ENCODE measurements around the gene ATP11B. TPM values are rescaled to one million over a fixed set of nuclear protein-coding genes. Genes with fewer than 3 reads are reported as not detected.

ATP11B gene
- polyA plus RNA-seq, 2 of the 4 experiments (the other 2 are of a cell fraction) = 10.1 to 17.2 TPM

- POLR2A ChIA-PET = no interaction called here
- no peak overlapping the region for H3K4me2 ChIP-seq
- H3K4me1 ChIP-seq = no peaks in the 10 kb centered on the region
- no peak for ATAC-seq
- no peak overlapping the region for H3K27ac ChIP-seq
- H3K4me3 ChIP-seq = no peak overlapping the region
- CTCF ChIA-PET = interaction anchor here (1.9 kb wide), 1 partner anchor 222 kb away, joined by 4 read pairs; no protein-coding TSS in a partner anchor
- DNase-seq (ENCODE audit: low read depth in 1 of 2, low spot score in 1 of 2) = no peak
- 92% methylated on average over 4 of the region's 4 CpGs for WGBS (ENCODE audit: missing lambda C conversion rate)
- TF ChIP-seq ZFP36 (IDR thresholded peaks at IDR 0.05; ENCODE audit: borderline replicate concordance, partially characterized antibody) = no peak
- peaks cover 3% of the 10 kb centered on the region; the same call in 1 of the 3 replicates for H3K9me3 ChIP-seq
- no peak for FAIRE-seq
Measured at GRCh38 chr3:182936239-182936917, 143.1 kb downstream of the ATP11B start.

- 92% methylated on average over 1 of the region's 1 CpG for WGBS (ENCODE audit: missing lambda C conversion rate)
- FAIRE-seq = no peak
Measured at GRCh38 chr3:182936918-182937285, 143.6 kb downstream of the ATP11B start.

GRCh38 chr3:182937293-182938051 is 144.2 kb downstream of the ATP11B start:
- H3K9me3 ChIP-seq = 0 out of 3 replicates have a peak, but pooled peaks cover under 1% of the 10 kb centered on the region
- no peaks in the 10 kb centered on the region for H3K4me1 ChIP-seq
- no peak for ATAC-seq
- H3K4me2 ChIP-seq = no peak overlapping the region
- no peak overlapping the region for H3K4me3 ChIP-seq
- TF ChIP-seq HMGXB4 (CRISPR knock-in tag; IDR thresholded peaks at IDR 0.05; ENCODE audit: borderline replicate concordance) (no peak), RARB (CRISPR knock-in tag; IDR thresholded peaks at IDR 0.05) (no peak), RAD21 (conservative IDR thresholded peaks at IDR 0.05 in 1 of 2, IDR thresholded peaks at IDR 0.05 in 1 of 2) (no peak), HOXA7 (CRISPR knock-in tag; IDR thresholded peaks at IDR 0.05) (no peak), REST (IDR thresholded peaks at IDR 0.05) (no peak), ATOH8 (CRISPR knock-in tag; IDR thresholded peaks at IDR 0.05; ENCODE audit: low read depth) (no peak), ZC3H11A (IDR thresholded peaks at IDR 0.05) (no peak), TP53 (CRISPR knock-in tag; IDR thresholded peaks at IDR 0.05) (no peak), CTCF (IDR thresholded peaks at IDR 0.05) (no peak), NR3C1 (IDR thresholded peaks at IDR 0.05) (no peak), EP300 (IDR thresholded peaks at IDR 0.05) (no peak)
- ChIA-PET CTCF (interaction anchor here (0.6 kb wide), 1 partner anchor 215 kb away, joined by 3 read pairs; no protein-coding TSS in a partner anchor), POLR2A (no interaction called here)
- DNase-seq (ENCODE audit: low read depth in 1 of 2, low spot score in 1 of 2) = no peak
- FAIRE-seq = no peak
- 85% methylated on average over 3 of the region's 3 CpGs for WGBS (ENCODE audit: missing lambda C conversion rate)
- H3K27ac ChIP-seq = no peak overlapping the region

More at GRCh38 chr3:182936918-182937285, 143.6 kb downstream of the ATP11B start:
- ChIA-PET CTCF (no interaction called here), POLR2A (no interaction called here)
- TF ChIP-seq ELK1 (IDR thresholded peaks at IDR 0.05; ENCODE audit: low read depth, low read length) = no peak
- TF ChIP-seq RARB (CRISPR knock-in tag; IDR thresholded peaks at IDR 0.05) = no peak
- TF ChIP-seq E2F6 (IDR thresholded peaks at IDR 0.05; ENCODE audit: borderline replicate concordance, low read depth) = no peak
- TF ChIP-seq ZNF302 (CRISPR knock-in tag; IDR thresholded peaks at IDR 0.05) = no peak
- H3K9me3 ChIP-seq = peaks cover 3% of the 10 kb centered on the region; the same call in 1 of the 3 replicates
- no peak overlapping the region for H3K4me3 ChIP-seq
- DNase-seq (ENCODE audit: low read depth in 1 of 2, low spot score in 1 of 2) (no peak), ATAC-seq (no peak)
- H3K4me2 ChIP-seq = no peak overlapping the region
- no peaks in the 10 kb centered on the region for H3K4me1 ChIP-seq
- H3K27ac ChIP-seq = no peak overlapping the region

All from A549 (cell line).